HL-60/S4 (cell line): ENCODE results near the gene CHL1.

Experiments
- in situ Hi-C: fragments of 300-500 bp; cut with MboI; formaldehyde crosslinking; loops from 2 replicates; pipeline ENCODE4 v1.14.3; 2022; ENCODE audit warnings: low sequenced_read_pairs

Gene CHL1

GRCh38 chr3:279325-279724 lies 82.8 kb downstream of the CHL1 start:
- in situ Hi-C loops, result no loop called here

- in situ Hi-C loops, result no loop called here
Measured at GRCh38 chr3:280681-281080, 84.1 kb downstream of the CHL1 start.

GRCh38 chr3:284322-284721 lies 87.8 kb downstream of the CHL1 start:
- in situ Hi-C loops, result no loop called here

- in situ Hi-C loops, result no loop called here
Measured at GRCh38 chr3:288417-288816, 91.9 kb downstream of the CHL1 start.

GRCh38 chr3:291028-291427 lies 94.5 kb downstream of the CHL1 start:
- in situ Hi-C loops, result no loop called here

- in situ Hi-C loops, result no loop called here
Measured at GRCh38 chr3:291646-292436, 95.3 kb downstream of the CHL1 start.

GRCh38 chr3:294096-294495 lies 97.5 kb downstream of the CHL1 start:
- in situ Hi-C loops, result no loop called here

- in situ Hi-C loops, result no loop called here
Measured at GRCh38 chr3:294581-294980, 98.0 kb downstream of the CHL1 start.

- in situ Hi-C loops, result no loop called here
Measured at GRCh38 chr3:295166-295565, 98.6 kb downstream of the CHL1 start.

GRCh38 chr3:297585-297984 lies 101.0 kb downstream of the CHL1 start:
- in situ Hi-C loops, result no loop called here

- in situ Hi-C loops, result no loop called here
Measured at GRCh38 chr3:299590-300301, 103.2 kb downstream of the CHL1 start.

- in situ Hi-C loops, result no loop called here
Measured at GRCh38 chr3:307182-307581, 110.6 kb downstream of the CHL1 start.

GRCh38 chr3:308597-309321 lies 112.2 kb downstream of the CHL1 start:
- in situ Hi-C loops, result no loop called here

- in situ Hi-C loops, result no loop called here
Measured at GRCh38 chr3:312160-312733, 115.7 kb downstream of the CHL1 start.

GRCh38 chr3:312911-313310 lies 116.3 kb downstream of the CHL1 start:
- in situ Hi-C loops, result no loop called here

GRCh38 chr3:317012-317411 lies 120.4 kb downstream of the CHL1 start:
- in situ Hi-C loops, result no loop called here

- in situ Hi-C loops, result no loop called here
Measured at GRCh38 chr3:318903-319302, 122.3 kb downstream of the CHL1 start.

- in situ Hi-C loops, result no loop called here
Measured at GRCh38 chr3:324423-324822, 127.9 kb downstream of the CHL1 start.

- in situ Hi-C loops, result no loop called here
Measured at GRCh38 chr3:325495-325894, 128.9 kb downstream of the CHL1 start.

GRCh38 chr3:330494-331115 lies 134.0 kb downstream of the CHL1 start:
- in situ Hi-C loops, result no loop called here

GRCh38 chr3:331881-332280 lies 135.3 kb downstream of the CHL1 start:
- in situ Hi-C loops, result no loop called here
